Calu3 (cell line): ENCODE measurements around the gene B3GAT3. TPM values are rescaled to one million over a fixed set of nuclear protein-coding genes. Genes with fewer than 3 reads are reported as not detected.

Experiments used
- BruUV-seq: library from RNA; stranded (reverse); fragments of 400-500 nt; replicated peaks from 2 replicates; lab custom pipeline; 2021; lab: Mats Ljungman, UMichigan
- CTCF ChIA-PET: fragments of 300-600 bp; sonication (Branson Sonifier 250); formaldehyde crosslinking; loops from one replicate; lab custom pipeline; 2022; ENCODE audit warnings: antibody characterized with exemption; lab: Charles Lee
- DNase-seq: peaks from one replicate; pipeline ENCODE4 v3.0.0; 2022
- H3K27ac Mint-ChIP-seq: one replicate; pipeline ENCODE4 v1.8.0; 2022; ENCODE audit warnings: mixed read lengths; ENCODE audit not compliant: unreplicated experiment
- H3K27me3 Mint-ChIP-seq: one replicate; pipeline ENCODE4 v1.8.0; 2022; ENCODE audit warnings: mixed read lengths; ENCODE audit not compliant: unreplicated experiment
- H3K36me3 Mint-ChIP-seq: one replicate; pipeline ENCODE4 v1.8.0; 2022; ENCODE audit warnings: mild to moderate bottlenecking, moderate library complexity, mixed read lengths; ENCODE audit not compliant: insufficient read depth, unreplicated experiment
- H3K4me1 Mint-ChIP-seq: one replicate; pipeline ENCODE4 v1.8.0; 2022; ENCODE audit warnings: mild to moderate bottlenecking, low read depth, mixed read lengths; ENCODE audit not compliant: unreplicated experiment
- H3K4me3 Mint-ChIP-seq: one replicate; pipeline ENCODE4 v1.8.0; 2022; ENCODE audit warnings: mild to moderate bottlenecking, low read depth, moderate library complexity, mixed read lengths; ENCODE audit not compliant: unreplicated experiment
- H3K9me3 Mint-ChIP-seq: one replicate; pipeline ENCODE4 v1.8.0; 2022; ENCODE audit warnings: low read depth, mixed read lengths; ENCODE audit not compliant: unreplicated experiment
- intact Hi-C: fragments of 100-400 bp; cut with micrococcal nuclease; formaldehyde crosslinking; loops from one replicate; pipeline ENCODE4 v1.10.0; 2022; ENCODE audit not compliant: unreplicated experiment
- total RNA-seq: library from RNA; stranded (reverse); gene quantifications from 2 replicates; pipeline ENCODE4 v1.2.3, GENCODE V29; 2022
- TF ChIP-seq, protein P1 (sequence below): fragments of 200-600 bp; IDR thresholded peaks from one replicate; pipeline ENCODE4 v1.8.0; 2022; ENCODE audit warnings: antibody characterized with exemption; ENCODE audit not compliant: unreplicated experiment

The B3GAT3 gene
- total RNA-seq, 1 experiment from 2014 or later, result 31.5 TPM

DNA sequence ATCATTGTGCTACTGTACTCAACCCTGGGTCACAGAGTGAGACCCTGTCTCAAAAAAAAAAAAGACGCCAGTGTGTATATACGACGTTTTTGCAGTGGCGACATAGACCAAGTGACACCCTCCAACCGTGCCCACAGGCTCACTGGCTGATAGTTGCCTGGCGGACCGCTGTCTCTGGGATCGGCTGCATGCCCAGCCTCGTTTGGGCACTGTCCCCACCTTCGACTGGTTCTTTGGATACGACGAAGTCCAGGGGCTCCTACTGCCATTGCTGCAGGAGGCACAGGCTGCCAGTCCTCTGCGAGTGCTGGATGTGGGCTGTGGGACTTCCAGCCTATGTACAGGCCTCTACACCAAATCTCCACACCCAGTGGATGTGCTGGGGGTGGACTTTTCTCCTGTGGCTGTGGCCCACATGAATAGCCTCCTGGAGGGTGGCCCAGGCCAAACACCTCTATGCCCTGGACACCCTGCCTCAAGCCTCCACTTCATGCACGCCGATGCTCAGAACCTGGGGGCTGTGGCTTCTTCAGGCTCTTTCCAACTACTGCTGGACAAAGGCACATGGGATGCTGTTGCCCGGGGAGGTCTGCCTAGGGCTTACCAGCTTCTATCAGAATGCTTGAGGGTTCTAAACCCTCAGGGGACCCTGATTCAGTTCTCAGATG, 44.6 kb upstream of the B3GAT3 start:
- intact Hi-C loops, result no loop called here
- CTCF ChIA-PET, result interaction anchor here (0.6 kb wide), 1 partner anchor 82 kb away, joined by 7 read pairs; no protein-coding TSS in a partner anchor
- peaks cover 79% of the 10 kb centered on the region for H3K36me3 Mint-ChIP-seq
- no TSS peak for BruUV-seq
- TF ChIP-seq, protein P1, sequence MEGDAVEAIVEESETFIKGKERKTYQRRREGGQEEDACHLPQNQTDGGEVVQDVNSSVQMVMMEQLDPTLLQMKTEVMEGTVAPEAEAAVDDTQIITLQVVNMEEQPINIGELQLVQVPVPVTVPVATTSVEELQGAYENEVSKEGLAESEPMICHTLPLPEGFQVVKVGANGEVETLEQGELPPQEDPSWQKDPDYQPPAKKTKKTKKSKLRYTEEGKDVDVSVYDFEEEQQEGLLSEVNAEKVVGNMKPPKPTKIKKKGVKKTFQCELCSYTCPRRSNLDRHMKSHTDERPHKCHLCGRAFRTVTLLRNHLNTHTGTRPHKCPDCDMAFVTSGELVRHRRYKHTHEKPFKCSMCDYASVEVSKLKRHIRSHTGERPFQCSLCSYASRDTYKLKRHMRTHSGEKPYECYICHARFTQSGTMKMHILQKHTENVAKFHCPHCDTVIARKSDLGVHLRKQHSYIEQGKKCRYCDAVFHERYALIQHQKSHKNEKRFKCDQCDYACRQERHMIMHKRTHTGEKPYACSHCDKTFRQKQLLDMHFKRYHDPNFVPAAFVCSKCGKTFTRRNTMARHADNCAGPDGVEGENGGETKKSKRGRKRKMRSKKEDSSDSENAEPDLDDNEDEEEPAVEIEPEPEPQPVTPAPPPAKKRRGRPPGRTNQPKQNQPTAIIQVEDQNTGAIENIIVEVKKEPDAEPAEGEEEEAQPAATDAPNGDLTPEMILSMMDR, result no peak
- no peak for DNase-seq
- no peaks in the 10 kb centered on the region for H3K9me3 Mint-ChIP-seq
- H3K4me3 Mint-ChIP-seq, result peak overlapping the region; percentile 91
- no peaks in the 10 kb centered on the region for H3K27me3 Mint-ChIP-seq
- H3K27ac Mint-ChIP-seq, result peak overlapping the region; percentile 66
- H3K4me1 Mint-ChIP-seq, result peaks cover 9% of the 10 kb centered on the region

DNA sequence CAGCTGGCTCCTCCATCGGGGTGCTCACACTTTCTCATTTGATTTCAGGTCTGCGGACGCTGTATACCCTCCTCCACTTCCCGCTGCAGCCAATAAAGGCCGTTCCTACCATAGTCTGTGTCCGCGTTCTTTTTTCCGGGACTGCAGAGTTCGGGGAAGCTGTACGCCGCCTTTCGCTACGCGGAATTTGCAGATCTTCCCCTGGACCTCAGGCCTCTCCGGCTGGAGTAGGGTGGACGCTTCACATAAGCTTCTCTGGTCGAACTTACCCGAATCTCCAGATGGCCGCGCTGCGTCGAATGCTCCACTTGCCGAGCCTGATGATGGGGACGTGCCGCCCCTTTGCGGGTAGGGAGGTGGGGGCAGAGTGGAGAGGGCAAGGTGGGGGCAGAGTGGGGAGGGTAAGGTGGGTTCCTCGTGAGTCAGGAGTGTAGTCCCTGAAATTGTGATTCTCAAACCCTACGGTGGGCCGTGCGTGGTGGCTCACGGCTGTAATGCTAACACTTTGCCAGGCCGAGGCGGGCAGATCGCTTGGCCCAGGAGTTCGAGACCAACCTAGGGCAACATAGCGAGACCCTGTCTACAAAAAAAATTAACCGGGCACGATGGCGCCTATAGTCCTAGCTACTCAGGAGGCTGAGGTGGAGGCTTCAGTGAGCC, 43.9 kb upstream of the B3GAT3 start:
- H3K27ac Mint-ChIP-seq, result peak overlapping the region; percentile 99
- CTCF ChIA-PET, result interaction anchor here (0.6 to 2.0 kb wide), 8 partner anchors 9 to 554 kb away, joined by 3 to 6 read pairs (median 3); partner anchors contain the start of genes EEF1G, INTS5, MTA2 and TUT1
- DNase-seq, result peak; percentile 30
- peak overlapping the region; percentile 91 for H3K4me3 Mint-ChIP-seq
- intact Hi-C loops, result no loop called here
- peaks cover 73% of the 10 kb centered on the region for H3K36me3 Mint-ChIP-seq
- H3K27me3 Mint-ChIP-seq, result no peaks in the 10 kb centered on the region
- peaks cover 9% of the 10 kb centered on the region for H3K4me1 Mint-ChIP-seq
- TF ChIP-seq, protein P1, result no peak
- no TSS peak for BruUV-seq
- H3K9me3 Mint-ChIP-seq, result no peaks in the 10 kb centered on the region

DNA sequence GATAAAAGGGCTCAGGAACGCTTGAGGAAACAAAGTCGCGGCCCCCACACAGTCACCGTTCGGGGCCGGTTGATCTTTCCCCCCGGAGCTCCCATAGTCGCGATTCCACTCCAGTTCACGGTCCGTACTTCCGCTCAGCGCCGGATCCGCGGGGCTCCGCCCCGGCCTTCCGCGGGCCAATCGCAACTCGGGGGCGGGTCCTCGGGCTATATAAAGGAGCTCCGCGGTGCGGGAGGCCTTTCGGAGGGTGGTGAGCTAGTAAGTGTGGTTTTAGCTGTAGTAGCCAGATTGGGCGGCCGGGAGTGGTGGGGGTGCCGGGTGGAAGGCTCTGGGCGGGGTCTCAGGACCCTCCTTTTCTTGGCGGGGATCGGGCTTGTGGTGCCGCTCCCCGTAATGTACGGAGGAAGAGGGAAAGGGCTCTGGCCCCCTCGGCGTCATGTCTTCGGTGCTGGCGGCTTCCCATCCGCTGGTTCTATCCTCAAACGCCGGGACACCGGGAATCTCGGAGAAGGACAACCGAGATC, 43.4 kb upstream of the B3GAT3 start, which contains the start of the genes C11orf98 and CSKMT:
Gene C11orf98 (minus strand): TSS at position 136 of the 524 bp plus-strand sequence. CDS start 41 bp downstream, at position 95.
Gene CSKMT (plus strand): TSS at position 238 of the 524 bp plus-strand sequence. CDS start 568 bp downstream, outside the sequence.
- CTCF ChIA-PET, result interaction anchor here (0.6 to 2.0 kb wide), 8 partner anchors 10 to 555 kb away, joined by 3 to 6 read pairs (median 3); partner anchors contain the start of genes EEF1G, INTS5, MTA2 and TUT1
- H3K27ac Mint-ChIP-seq, result peak within 1 kb of the TSS; percentile 99
- H3K9me3 Mint-ChIP-seq, result no peaks in the 10 kb centered on the region
- BruUV-seq, result TSS peak; percentile 92
- TF ChIP-seq, protein P1, result no peak
- peaks cover 67% of the 10 kb centered on the region for H3K36me3 Mint-ChIP-seq
- intact Hi-C loops, result no loop called here
- peaks cover 9% of the 10 kb centered on the region for H3K4me1 Mint-ChIP-seq
- peak; percentile 96 for DNase-seq
- peak within 1 kb of the TSS; percentile 91 for H3K4me3 Mint-ChIP-seq
- H3K27me3 Mint-ChIP-seq, result no peaks in the 10 kb centered on the region

DNA sequence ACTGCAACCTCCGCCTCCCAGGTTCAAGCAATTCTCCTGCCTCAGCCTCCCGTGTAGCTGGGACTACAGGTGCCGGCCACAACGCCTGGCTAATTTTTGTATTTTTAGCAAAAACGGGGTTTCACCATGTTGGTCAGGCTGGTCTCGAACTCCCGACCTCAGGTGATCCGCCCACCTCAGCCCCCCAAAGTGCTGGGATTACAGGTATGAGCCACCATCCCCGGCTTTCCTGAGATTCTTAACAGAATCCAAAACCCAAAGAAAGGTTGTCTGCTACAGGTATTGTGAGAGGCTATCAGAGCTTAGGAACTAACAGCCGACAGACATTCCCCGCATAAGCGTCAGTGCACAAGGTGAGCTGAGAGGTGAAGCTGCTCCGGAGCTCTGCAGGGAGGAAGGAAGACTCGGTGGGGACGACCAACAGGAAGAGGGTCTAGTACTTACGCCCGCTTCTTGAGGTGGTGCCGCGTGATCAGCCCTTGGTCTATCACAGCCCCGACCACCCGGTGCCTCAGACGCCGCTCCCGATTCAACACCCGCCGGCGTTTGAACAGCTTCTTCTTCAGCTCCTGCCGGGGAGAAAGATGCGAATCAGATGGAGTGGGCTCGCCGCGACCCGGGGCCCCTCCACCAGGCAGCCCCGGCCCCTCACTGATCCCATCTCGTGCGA, 42.8 kb upstream of the B3GAT3 start:
- peaks cover 62% of the 10 kb centered on the region for H3K36me3 Mint-ChIP-seq
- H3K4me1 Mint-ChIP-seq, result peaks cover 9% of the 10 kb centered on the region
- peak; percentile 51 for DNase-seq
- intact Hi-C loops, result no loop called here
- no peaks in the 10 kb centered on the region for H3K9me3 Mint-ChIP-seq
- CTCF ChIA-PET, result interaction anchor here (0.8 to 2.0 kb wide), 4 partner anchors 12 to 91 kb away, joined by 3 to 6 read pairs (median 4); partner anchors contain the start of genes EEF1G, INTS5, MTA2 and TUT1
- TF ChIP-seq, protein P1, result no peak
- H3K27ac Mint-ChIP-seq, result peak overlapping the region; percentile 99
- H3K4me3 Mint-ChIP-seq, result peak overlapping the region; percentile 91
- BruUV-seq, result TSS peak; percentile 39
- H3K27me3 Mint-ChIP-seq, result no peaks in the 10 kb centered on the region
